ENCODE data around the gene APOL4.
"Not testable (repeated sequence)": the region's sequence is repeated elsewhere in the genome, so short reads cannot be mapped to it uniquely, and the experiment has no call there.

APOL4 gene

DNA sequence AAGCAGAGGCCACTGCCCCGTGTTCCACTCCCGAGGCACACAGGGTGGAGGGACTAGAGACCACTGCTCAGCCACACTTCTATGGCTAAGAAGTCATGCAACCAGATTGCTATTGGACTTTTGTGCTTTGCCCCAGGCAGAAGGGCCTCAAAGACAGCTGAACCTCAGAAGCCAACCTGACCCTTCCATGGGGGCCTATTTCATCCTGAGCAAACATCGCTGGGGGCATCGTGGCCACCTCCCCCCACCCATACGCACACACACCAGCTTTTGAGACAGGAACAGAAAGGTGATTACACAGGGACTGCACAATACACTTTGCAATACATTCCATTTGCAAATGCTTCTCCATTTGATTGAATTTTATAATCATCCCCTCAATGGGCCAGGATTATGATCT lies 4.0 kb upstream of the APOL4 start:
- DNase-seq, result not testable (repeated sequence)

DNA sequence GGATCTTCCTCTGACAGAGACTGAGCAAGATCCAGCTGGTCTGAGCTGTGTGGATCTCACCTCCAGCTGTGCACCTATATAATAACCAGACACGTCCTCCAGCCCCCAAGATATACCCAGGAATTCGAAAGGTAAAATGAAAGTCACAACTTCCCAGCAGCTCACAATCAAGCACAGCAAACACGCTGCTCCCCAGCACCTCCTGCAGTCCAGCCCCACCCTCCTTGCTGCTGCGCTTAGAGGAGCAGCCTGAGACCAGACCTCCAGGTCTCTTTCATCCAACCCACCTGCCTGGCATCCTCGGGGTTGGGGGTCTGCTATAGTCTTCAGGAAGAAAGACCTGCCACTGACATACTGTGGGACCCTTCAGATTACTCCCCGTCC lies 3.0 kb upstream of the APOL4 start:
- DNase-seq, result no peak

DNA sequence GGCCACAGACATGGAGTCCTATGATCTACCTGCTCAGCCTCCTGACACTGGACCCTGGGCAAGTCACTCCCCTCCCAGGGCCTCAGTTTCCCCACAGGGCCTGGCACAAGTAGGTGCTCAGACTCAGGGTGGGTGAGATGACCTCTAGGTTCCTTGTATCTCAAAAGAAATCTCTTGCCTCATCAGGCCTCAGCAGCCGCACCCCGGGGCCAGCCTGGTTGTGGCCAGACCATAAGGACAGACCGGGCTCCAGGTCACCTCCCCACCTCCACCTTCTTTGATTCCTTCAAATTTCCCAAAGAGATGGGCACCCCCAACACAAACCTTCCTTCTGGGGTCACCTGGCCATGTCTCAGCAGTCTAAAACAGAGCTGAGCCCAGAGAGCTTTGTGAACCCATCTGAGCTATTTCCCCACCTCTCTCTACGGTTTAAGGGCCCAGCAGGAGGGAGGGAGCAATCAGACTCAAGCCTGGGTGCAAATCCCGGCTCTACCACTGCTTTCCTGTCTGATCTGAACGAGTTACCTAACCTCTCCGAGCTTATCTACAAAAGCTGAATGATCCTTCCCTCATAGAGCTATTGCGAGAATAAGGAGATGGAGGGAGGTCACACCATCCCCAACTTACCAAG lies 2.5 kb upstream of the APOL4 start:
- DNase-seq, result no peak

DNA sequence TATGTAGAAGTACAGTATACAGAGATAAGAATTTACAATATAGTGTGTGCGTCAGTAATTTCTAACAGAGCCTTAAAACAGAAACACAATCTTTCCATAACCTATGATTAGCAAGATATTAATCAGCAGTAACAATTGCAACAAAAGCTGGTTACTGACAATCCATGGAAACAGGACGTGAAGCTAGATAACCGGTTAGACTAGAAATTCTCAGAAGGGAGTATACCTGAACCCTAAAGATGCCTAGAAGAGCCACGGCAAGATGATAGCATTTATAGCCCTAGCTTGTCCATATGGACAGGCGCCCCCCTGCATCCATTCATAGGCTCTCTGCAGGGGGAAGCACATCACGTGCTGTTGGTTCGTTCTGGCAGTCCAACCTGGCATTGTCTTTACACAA lies 1.8 kb upstream of the APOL4 start:
- DNase-seq, result not testable (repeated sequence)

DNA sequence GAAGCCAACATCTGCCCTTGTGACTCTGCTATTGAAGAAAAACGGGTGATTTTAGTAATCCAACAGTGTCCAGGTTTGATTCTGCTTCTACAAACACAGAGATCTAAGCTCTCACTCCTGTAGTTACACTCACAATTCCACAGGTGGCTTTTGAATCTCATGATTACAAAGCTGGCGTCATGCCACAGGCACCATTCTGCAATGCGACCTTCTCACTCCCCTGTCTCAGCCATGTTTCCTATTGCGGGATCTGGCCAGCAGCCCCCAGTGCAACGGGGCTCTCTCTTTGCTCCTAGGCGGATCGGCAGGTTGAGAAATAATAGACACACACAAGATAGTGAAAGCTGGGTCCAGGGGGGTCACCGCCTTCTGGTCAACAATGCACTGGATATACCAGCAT lies 1.3 kb upstream of the APOL4 start:
- peak; percentile 1 for DNase-seq

DNA sequence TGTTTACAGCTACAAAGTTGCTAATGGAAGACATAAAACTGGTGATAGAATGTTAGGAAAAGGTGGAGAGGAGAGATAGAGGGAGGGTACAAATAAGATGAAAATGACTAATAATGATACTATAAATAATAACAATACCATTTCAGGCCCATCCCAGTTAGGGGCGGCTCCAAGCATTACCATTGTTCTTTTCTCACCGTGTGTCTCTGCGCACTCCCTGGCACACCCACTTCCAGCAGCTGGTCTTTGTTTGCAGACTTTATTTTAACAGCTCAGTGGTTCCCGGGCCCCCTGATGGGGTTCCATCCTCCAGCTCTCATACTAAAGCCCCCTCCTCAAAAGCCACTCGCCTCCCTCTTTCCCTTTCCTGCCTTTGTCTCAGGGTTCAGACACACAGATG lies 584 bp downstream of the APOL4 start:
- DNase-seq, result not testable (repeated sequence)

DNA sequence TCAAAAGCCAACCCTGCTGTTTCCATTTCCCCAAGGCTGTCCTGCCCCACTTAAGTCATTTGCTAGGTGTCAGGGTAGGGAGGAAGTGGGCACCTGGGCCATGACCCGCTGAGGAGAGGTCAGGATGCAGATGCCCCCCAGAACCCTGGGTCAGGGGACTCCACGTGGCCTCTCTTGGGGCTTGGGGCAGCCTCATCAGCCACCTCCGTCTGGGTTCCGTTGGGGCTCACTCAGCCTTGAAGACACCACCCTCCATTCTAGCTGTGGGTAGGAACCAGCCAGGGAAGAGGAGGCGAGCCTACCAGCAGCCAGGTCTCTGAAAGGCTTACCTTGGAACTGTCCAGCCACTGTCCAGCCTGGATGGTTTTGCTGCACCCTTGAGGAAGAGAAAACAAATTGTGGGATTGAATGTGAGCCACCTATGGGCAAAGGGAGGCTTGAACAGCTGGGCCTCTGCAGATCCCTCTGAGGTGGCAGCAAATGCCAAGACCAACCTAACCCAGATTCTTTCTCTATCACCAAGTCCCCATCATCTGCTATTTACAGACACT lies 2.5 kb downstream of the APOL4 start:
- no peak for DNase-seq

DNA sequence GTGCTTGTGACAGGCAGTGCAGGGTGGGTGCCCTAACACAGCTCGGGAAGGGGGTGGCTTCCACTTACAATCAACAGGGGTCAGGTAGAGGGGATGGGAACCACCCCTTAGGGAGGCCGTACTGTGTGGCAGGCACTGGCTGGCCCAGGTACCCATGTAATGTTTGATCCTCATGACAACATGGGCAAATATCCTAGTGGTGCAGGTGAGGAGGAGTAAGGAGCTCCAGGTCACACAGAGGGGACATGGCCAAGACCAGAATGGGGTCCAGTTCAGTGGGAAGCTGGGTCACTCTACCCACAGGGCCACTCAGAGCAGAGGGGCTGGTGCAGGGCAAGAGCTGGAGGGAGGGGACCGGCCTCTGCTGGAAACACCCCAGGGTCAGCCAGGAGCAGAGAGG lies 3.1 kb downstream of the APOL4 start:
- DNase-seq, result no peak

DNA sequence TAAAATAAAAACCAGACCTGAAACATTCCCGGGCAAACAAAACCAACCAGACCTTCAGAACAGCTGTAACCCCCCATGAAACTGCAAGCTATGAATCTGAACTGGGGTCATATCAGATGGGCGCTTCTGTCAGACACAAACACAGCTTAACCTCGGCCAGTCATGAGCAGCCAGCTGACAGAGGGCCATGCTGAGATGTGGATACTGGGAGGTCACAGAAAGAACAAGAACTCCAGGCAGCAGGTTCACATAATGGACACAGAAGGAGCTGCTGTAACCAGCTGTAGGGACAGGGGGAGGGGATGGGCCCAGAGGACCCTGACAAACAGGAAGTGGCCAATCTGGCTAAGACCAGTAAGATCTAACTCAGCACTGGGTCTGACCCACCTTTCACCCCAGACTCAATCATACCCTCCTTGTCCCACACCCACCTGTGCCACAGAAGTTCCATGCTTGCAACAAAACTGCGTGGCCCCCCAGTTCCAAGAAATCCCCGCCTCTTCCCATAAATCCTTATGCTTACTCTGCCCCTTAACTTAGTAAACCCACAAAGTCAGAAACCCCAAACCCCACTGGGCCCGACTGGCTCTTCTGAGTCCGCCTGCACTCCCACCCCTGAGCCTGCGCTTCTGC lies 4.0 kb downstream of the APOL4 start:
- DNase-seq, result no peak

DNA sequence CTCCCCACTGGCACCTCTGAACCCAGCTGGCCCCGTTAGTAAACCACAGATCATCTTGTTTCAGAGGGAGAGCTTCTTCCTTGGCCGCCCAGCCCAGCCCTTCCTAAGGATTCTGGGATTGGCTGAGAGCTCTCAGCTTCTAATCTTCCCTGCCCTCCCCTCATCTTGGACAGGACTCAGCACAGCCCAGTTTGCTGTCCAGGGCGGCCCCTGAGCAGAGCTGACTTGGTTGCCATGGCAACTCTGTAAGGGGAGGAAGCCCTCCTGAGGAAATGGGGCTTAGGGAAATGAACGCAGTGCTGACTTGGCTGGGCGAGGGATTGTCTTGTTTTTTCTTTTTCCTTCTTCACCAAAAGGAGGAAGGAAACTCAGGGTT lies 4.6 kb downstream of the APOL4 start:
- DNase-seq, result peak; percentile 62

DNA sequence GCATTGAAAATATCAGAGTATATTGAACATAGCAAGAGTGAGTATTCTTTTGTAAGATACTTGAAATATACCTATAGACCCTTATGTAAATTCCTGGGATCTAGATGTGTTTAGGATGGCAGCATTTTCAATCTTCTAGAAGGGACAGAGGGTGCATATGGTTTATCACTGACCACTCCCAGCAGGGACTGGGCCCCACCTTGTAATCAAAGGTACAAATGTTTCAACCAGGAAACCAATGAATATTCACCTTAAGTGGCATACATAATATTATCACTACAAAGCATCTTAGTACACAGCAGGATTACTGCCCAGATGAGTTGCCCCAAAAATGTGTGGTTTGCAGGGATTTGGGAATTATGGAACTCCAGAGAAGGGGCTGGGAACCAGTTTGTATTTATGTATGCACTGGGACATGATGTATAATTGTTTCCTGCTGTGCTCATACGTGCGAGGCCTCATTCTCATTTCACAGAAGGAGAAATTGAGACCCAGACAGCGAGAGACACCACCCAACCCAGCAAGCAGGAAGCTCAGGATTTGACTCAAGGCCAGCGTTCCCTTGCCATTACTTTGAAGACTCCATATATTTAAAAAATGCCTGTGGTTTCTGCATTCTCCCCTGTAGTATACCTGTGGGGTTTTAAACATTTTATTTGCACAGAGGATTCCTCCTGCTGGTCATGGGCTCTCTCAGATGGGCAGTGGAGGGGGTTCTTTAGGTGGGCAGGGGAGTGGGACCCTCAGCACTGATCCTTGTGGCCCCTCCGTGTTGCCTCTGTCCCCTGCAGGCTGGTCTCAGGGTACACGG lies 5.2 kb downstream of the APOL4 start:
- DNase-seq, result no peak

DNA sequence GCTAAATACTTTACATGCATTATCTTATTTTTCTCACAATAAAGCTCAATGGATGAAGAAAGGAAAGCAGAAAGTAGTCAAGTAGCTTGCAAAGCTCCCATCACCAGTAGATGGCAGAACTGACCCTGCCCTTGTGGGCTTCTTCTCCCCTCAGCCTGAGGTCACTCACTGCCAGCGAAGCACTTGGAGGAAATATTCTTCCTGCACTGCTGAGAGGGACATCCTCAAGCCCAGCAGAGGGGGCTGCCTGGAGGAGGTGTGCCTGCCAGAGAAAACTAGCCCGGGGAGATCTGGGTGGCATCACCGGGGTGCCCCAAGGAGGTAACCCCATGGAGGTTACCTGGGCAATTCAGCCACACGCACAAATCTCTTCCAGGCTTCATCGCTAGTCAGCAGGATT lies 6.6 kb downstream of the APOL4 start:
- DNase-seq, result peak; percentile 17

DNA sequence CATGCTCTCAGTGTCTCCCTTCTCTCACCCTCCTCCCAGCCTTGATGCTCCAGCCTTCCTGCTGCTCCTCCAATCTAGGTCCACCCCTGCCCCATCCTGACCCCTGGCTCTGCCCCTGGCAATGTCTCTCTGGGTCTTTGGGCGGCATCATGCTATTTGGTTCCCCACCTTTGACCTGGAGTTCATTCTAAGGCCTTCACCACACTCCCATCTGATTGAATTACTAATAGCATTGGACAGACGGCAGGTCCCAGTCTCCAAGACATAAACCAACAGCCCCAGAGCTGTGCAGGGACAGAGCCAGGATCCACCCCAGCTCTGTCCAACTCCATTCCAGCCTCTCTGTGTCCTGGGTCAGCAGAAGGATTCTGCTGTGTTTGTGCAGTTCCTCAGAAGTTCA lies 7.2 kb downstream of the APOL4 start:
- DNase-seq, result no peak

DNA sequence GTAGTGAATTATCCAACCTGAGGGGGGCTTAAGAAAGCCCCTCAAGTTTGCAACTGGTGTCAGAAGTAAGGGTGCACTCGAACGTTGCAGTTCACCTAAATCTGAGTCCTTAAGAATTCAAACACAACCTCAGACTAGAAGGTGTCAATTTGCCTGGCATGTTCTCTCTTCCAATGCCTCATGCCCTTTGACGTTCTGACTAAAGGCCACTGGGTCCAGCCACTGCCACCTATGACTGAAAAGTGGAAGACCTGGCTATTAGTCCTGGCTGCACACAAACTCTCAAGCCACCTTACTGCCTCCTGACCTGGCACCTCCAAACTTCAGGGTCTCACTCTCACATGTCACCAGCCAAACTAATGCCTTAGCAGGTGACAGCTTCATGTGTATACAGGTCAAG lies 8.0 kb downstream of the APOL4 start:
- no peak for DNase-seq

DNA sequence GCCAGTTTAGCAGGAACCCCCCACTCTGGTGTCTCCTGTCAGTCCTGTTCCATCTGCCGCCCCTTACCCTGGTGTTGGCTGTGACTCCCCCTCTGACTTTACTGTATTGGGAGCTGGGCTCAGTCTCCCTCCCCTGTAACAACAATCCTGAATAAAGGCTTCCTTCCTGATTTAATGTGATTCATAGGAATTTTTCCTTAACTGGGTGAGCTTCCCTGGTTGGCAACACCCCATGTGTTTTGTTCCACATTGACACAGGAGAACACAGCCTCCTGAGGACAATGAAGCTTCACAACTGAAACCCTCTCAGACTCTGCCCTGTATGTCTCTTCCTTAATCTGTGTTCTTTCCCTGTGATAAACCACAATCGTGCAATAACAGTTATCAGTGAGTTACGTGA lies 8.4 kb downstream of the APOL4 start:
- no peak for DNase-seq

DNA sequence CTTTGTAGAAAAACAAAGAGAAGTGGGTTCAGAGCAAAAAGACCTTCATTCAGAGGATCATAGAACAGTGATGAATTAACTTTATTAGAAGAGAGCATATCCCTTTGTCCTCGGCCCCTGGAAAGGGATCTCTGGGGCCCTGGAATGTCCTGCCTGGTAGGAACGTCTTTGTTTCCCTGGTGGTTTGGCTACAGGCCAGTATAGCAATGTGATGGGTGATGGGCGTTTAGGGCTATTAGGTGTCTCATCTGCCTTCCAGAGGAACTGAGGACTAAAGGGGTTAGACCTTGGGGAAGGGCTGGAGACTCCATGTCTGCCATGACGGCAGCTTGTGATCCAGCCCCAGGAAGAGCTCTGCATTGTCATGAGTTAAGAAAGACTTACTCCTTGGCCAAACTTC lies 9.1 kb downstream of the APOL4 start:
- no peak for DNase-seq

DNA sequence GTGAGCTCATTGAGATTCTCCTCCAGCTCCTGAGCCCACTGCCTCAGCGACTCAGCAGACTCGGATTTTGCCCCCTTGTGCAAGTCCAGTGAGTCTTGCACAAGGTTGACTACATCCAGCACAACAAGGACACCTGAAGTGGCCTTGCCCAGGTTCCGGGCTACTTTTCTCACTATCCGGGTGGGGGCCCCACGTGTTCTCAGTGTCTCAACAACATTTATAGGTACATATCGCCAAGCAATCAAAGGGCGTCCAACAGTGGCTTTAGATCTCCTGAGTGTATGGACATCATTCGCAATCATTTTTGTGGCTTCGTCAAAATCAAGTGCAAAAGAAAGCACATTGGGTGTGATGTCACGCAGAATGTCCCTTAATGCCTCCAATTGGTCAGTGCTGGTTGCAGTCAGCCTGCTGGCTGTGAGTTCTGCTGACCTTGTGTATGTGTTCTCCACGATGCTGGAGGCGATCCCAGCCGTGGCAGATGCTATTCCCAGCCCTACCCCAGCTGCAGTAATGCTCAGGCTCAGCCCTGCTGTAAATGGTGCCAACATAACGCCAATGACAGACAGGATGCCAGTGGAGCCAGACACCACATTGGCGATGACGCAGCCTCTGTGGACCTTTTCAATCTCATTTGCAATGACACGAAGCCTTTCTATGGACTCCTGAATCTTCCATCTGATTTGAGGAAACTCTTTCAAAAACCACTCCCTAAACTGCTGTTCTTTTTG lies 10.3 kb downstream of the APOL4 start:
- no peak for DNase-seq

DNA sequence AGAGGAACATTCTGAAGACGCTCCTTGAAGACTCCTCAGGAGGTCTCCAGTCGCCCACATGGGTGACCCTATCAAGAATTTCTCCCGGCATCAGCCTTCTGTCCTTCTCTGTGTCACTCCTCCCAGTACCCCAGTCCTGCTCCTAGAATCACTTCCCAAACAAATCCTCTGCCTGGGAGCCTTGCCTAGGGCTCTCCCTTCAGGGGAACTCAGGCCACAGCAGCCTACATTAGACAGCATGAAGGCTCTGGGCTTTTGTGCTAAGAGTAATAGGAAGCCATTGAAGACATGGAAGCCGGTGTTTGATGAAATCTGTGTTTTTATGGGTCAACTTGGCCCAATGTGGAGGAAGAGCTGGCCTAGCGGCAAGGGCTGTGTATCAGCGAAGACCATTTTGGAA lies 13.7 kb downstream of the APOL4 start:
- DNase-seq, result not testable (repeated sequence)

DNA sequence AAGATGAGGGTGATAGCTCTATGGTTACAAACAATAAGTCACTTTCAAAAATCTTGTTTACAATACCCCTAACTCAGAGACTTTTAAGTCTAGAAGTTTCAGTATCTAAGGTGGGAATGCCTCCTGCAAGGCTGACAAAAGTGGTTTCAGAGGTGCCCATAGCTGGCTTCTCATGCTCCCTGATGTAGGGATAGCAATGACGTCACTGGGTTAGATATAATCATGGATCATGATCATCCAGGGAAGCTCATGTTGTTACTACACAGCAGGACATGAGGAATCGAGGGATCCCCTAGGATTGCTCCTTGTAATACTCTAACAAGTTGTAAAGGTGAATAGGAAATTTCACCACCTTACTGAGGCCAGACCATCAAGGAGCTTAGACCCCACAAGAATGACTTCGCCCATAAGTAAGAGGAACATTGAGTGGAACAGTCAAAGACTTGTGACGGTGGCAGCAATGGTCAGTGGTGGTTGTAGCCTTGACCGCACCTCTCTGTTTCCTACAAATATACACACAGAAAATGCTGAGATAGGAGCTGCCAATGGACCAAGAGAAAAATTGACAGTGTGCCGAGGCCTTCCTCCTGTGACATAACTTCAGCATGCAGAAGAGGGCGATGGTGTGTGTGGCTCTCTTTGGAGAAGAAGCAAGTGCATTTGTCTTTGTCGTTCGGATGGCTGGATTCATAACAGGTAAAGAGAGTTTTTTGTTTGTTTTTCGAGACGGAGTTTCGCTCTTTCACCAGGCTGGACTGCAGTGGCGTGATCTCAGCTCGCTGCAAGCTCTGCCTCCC lies 15.6 kb downstream of the APOL4 start:
- no peak for DNase-seq

DNA sequence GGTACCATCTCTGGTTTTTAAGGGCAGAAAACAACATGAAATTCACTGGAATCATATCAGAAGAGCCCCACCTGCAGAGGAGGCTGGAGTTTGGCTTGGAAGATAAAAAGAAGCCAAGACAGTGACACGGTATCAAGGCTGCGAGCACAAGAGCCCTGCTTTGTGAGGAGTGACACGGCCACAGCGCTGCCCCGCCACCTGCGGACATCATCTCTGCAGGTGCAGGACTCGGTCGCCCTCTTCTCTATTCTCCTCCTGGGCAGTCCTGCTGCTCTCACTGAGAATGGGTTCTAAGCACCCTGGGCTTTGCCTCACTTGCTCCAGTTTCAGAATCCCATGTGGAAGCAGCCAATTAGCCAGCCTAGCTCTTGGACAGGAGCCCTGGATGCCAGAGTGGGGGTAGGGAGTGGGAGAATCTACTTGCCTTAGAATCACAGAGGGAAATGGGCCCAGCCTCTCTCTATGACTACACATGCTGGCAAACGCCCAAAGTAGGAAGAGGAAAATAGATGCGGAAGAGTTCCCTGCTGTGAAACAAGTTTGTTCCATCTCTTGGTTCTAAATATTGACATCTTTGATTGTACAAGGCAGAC lies 17.1 kb downstream of the APOL4 start:
- no peak for DNase-seq

DNA sequence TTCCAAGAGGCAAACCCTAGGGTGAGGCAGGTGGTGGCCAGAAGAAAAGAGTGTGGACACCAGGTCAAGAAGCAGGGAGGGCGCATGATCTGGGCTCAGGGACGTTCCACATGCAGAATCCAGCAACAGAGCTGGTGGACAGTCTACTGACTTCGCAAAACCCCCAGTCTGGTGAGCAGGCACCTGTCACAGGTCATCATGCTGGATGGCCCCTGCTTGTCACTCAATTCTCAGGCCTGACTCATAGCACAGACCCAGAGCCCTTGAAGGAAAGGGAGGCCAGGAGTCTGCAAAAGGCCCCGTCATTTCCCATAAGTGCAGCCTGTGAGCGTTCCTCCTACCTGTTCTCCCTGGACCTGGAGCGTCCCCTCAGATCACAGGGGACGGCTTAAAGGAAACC lies 18.2 kb downstream of the APOL4 start:
- no peak for DNase-seq

DNA sequence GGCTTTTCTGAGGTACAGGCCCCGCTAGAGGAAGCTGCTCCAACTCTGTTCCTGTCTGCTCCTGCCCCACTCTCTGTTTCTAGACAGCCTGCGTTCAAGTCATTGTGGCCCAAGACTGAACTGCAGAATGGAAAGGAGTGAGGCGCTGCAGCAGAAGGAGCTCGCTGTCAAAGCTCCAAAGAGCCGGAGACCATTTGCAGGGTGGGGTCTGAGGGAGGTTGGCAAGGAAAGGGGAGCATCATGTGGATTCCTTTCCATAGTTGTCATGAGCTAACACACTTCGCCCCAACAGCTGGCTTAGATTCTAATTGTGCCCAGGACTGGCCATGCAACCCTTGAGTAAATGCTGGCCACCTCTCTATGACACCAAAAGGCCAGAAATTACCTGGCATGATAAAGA lies 18.8 kb downstream of the APOL4 start:
- no peak for DNase-seq
